ENCODE measurements around the gene RAB3GAP2.

GRCh38 chr1:220195701-220196100, 76.6 kb downstream of the RAB3GAP2 start:
- TF ChIP-seq, protein P1, sequence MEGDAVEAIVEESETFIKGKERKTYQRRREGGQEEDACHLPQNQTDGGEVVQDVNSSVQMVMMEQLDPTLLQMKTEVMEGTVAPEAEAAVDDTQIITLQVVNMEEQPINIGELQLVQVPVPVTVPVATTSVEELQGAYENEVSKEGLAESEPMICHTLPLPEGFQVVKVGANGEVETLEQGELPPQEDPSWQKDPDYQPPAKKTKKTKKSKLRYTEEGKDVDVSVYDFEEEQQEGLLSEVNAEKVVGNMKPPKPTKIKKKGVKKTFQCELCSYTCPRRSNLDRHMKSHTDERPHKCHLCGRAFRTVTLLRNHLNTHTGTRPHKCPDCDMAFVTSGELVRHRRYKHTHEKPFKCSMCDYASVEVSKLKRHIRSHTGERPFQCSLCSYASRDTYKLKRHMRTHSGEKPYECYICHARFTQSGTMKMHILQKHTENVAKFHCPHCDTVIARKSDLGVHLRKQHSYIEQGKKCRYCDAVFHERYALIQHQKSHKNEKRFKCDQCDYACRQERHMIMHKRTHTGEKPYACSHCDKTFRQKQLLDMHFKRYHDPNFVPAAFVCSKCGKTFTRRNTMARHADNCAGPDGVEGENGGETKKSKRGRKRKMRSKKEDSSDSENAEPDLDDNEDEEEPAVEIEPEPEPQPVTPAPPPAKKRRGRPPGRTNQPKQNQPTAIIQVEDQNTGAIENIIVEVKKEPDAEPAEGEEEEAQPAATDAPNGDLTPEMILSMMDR (IDR thresholded peaks at IDR 0.05) = no peak
- TF ChIP-seq POLR2A (IDR thresholded peaks at IDR 0.05) = no peak
